C4-2B (cell line): Measurements from ENCODE around the gene GCC1.

Experiments used
- CTCF ChIP-seq: fragments of 450-650 bp; conservative IDR thresholded peaks from 2 replicates; pipeline ENCODE4 v1.5.1; 2017; ENCODE audit warnings: mild to moderate bottlenecking
- ZFX ChIP-seq: fragments of 450-650 bp; IDR thresholded peaks from 2 replicates; pipeline ENCODE4 v1.6.1; 2017

- TF ChIP-seq CTCF (no peak), ZFX (no peak)
These were observed 4.5 kb upstream of the GCC1 start for GRCh38 chr7:127589896-127590295.
